SK-N-MC (cell line): Measurements from ENCODE around the gene RIGI.

ENCODE experiments used
- DNase-seq: peaks from one replicate; pipeline ENCODE4 v3.0.0-alpha.2; 2011; ENCODE audit warnings: low read depth, low spot score
- H3K27ac ChIP-seq: fragments of 200-600 bp; sonication (generic); 2 replicates; pipeline ENCODE4 v1.5.1; 2016; ENCODE audit warnings: mixed run types
- H3K36me3 ChIP-seq: fragments of 200-600 bp; sonication (generic); 2 replicates; pipeline ENCODE4 v1.6.1; 2017; ENCODE audit warnings: antibody characterized with exemption, low read length, mixed read lengths; ENCODE audit not compliant: insufficient read depth
- H3K4me3 ChIP-seq: fragments of 200-600 bp; sonication (generic); 2 replicates; pipeline ENCODE4 v1.5.1; 2016
- H3K9ac ChIP-seq: fragments of 200-600 bp; sonication (generic); 2 replicates; pipeline ENCODE4 v1.8.0; 2017; ENCODE audit warnings: mixed run types, mixed read lengths; ENCODE audit not compliant: insufficient read length
- H3K9me3 ChIP-seq: fragments of 200-600 bp; sonication (generic); 2 replicates; pipeline ENCODE4 v1.6.1; 2017; ENCODE audit warnings: low read depth, mild to moderate bottlenecking, antibody characterized with exemption, low read length, moderate library complexity, mixed read lengths
- EZH2 ChIP-seq: fragments of 200-600 bp; sonication (generic); IDR thresholded peaks from one replicate; pipeline ENCODE4 v1.6.1; 2017; ENCODE audit warnings: antibody characterized with exemption
- FOXP2 ChIP-seq: optimal IDR thresholded peaks from 2 replicates; pipeline ENCODE3; 2011; ENCODE audit warnings: mild to moderate bottlenecking, moderate library complexity; ENCODE audit not compliant: insufficient read depth; ENCODE audit errors: extremely low read length, control extremely low read depth
- POLR2AphosphoS5 ChIP-seq: IDR thresholded peaks from 2 replicates; pipeline ENCODE4 v1.6.1; 2012; ENCODE audit warnings: mild to moderate bottlenecking, low read depth, low read length, borderline replicate concordance

Gene RIGI

GRCh38 chr9:32526041-32526706 is at the start of gene RIGI:
RIGI (minus strand) TSS chr9:32526196; CDS start chr9:32526166, 30 bp downstream.
- H3K9ac ChIP-seq, result peak within 1 kb of the TSS; percentile 79
- peak; percentile 60 for DNase-seq
- H3K9me3 ChIP-seq, result 0 out of 2 replicates have a peak, but pooled peaks cover 2% of the 10 kb centered on the region
- H3K4me3 ChIP-seq, result peak within 1 kb of the TSS; percentile 98
- H3K36me3 ChIP-seq, result peaks cover 6% of the 10 kb centered on the region
- H3K27ac ChIP-seq, result peak within 1 kb of the TSS; percentile 74
- TF ChIP-seq EZH2 (no peak), POLR2AphosphoS5 (no peak; the same call in 1 of the 2 replicates), FOXP2 (no peak)

DNA sequence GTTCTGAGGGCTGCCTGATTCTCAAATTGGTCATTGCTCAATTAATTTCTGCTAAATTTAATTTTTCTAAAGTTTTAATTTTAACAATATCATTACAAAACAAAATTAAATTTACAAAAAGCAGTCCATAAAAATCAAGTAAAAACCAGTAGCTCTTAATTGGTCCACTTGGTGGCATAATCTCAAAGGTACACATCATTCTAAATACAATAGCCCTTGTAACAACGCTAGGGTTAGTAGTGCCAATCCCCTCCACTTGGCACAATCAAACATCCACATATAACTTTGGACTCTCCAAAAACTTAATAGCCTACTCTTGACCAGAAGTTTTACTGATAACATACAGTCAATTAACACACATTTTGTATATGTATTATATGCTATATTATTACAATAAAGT is 48.9 kb upstream of the RIGI start:
- Histone ChIP-seq H3K9me3 (no peaks in the 10 kb centered on the region), H3K36me3 (peaks cover 11% of the 10 kb centered on the region; the same call in 1 of the 2 replicates), H3K9ac (no peak overlapping the region), H3K27ac (no peak overlapping the region), H3K4me3 (no peak overlapping the region)
- TF ChIP-seq POLR2AphosphoS5 (no peak), EZH2 (no peak), FOXP2 (no peak)
- DNase-seq, result no peak

DNA sequence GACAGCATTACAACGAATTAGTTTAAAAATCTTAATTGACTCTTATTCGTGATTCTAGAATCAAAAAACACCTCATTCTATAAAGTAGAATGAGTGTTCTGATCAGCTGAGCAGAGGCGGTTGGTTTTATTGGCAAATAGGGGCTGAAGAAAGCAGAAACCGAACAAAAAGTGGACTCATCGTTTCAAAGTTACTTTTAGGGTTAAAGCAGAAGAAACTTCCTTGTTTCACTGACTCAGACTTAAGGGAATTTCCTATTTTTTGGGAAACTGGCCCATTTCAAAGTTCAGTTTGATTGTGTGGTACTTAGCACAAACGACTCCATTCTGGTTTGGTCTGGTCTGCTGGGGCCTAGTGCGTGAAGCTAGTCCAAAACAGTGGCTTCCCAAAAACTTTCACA is 47.8 kb upstream of the RIGI start:
- DNase-seq, result no peak
- TF ChIP-seq FOXP2, result no peak
- TF ChIP-seq POLR2AphosphoS5, result no peak
- TF ChIP-seq EZH2, result no peak
- H3K27ac ChIP-seq, result no peak overlapping the region
- H3K9ac ChIP-seq, result peak overlapping the region; percentile 90
- H3K9me3 ChIP-seq, result no peaks in the 10 kb centered on the region
- H3K4me3 ChIP-seq, result peak overlapping the region; percentile 94
- peaks cover 13% of the 10 kb centered on the region; the same call in 1 of the 2 replicates for H3K36me3 ChIP-seq

DNA sequence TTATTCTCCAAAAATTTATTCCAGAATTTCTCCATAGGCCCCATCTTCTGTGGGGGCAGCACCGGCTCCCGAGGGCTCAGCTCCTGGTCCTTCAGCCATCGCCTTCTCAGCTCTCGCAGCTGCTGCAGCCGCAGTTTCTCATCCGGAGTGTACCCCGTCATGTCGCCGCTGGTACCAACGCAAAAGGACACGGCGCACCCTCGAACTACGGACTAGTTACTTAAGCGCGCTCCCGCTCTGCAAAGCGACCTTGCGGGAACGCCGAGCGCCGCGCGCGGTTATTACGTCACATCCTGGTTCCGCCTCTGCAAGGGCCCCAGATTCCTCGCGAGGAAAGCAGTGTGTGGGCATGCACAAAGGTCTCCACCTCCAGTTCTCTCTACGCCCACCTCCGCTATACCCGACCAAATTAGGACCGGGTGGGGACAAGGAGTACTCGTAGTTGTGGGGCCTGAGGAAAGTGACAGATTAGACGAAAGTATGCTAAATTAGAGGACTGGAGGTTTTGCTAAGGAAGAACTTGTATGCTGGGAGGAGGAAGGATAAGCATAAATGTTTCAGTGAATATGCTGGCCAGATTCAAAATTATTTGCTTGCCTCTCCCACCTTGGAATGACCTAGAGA is 47.0 kb upstream of the RIGI start, which contains the start of gene NDUFB6:
Gene NDUFB6, minus strand, starts transcription at position 260 of the 624 bp plus-strand sequence. Its CDS starts 99 bp downstream, at position 161.
- no peaks in the 10 kb centered on the region for H3K9me3 ChIP-seq
- peak within 1 kb of the TSS; percentile 94 for H3K4me3 ChIP-seq
- DNase-seq, result peak; percentile 70
- TF ChIP-seq EZH2 (no peak), FOXP2 (no peak), POLR2AphosphoS5 (peak; percentile 91)
- peaks cover 17% of the 10 kb centered on the region for H3K36me3 ChIP-seq
- H3K27ac ChIP-seq, result peak within 1 kb of the TSS; percentile 75
- peak within 1 kb of the TSS; percentile 90 for H3K9ac ChIP-seq

DNA sequence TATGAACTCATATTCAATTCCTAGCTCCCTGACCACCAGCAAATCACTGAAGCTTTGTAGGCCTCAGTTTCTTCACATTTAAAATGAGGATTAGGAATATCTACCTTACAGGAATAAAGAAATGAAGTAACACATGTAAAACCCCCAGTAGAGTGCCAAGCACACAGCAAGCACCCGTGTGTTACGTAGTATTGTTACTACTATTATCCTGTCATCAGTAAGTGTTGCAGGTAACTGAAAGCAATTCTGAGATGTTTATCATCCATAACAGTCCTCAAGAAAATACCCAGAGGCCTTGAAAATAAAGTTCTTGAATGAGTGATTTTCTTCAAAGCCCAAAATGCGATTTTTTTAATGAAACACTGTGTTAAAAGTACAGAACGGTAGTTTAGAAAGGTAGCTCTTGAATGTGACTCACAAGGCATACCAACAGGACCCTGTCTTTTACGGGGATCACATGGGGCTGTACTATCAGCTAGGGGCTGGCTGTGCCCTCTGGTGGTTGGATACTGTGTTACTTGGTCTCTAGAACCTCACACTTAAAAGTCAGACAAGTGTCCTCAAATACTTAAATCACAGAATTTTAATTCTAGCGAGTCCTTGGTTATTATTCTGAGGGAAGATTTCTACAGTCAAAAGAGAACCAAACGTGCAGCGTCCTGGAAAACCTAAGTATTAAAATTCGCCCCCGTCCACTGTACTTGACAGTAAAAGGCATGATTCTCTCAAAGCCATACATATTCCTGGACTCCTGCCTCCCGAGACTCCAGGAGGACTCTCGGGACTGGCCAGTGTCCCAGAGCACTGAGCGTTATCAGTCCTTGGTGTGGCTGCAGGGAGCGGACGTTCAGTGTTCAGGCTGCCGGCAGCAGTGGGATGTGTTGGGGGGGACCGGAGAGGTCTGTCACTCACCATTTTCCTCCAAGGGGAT is 46.2 kb upstream of the RIGI start:
- DNase-seq, result peak; percentile 50
- H3K4me3 ChIP-seq, result peak overlapping the region; percentile 94
- no peak for TF ChIP-seq FOXP2
- TF ChIP-seq POLR2AphosphoS5, result no peak
- no peak for TF ChIP-seq EZH2

DNA sequence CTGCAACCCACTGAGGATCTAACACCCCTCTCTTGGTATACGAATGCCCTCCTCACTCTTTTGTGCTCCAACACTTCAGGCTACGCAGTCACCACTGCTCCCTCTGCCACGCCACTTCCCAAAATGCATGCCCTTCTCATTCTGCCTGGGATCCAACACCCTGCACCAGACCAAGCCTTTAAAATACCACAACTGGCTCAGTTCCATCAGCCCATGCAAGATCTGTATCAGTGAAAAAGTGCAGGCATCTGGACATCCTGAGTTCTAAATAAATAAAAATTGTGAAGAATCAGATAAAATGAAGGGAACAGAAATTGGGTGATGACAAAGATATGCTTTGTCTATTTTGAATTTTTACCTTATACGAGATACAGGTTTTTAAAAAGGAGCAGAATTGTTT is 44.3 kb upstream of the RIGI start:
- TF ChIP-seq EZH2, result no peak
- TF ChIP-seq FOXP2, result no peak
- DNase-seq, result no peak
- Histone ChIP-seq H3K27ac (no peak overlapping the region), H3K4me3 (no peak overlapping the region), H3K9ac (no peak overlapping the region), H3K36me3 (peaks cover 35% of the 10 kb centered on the region), H3K9me3 (no peaks in the 10 kb centered on the region)

More for the DNA sequence above, 46.2 kb upstream of the RIGI start:
- Histone ChIP-seq H3K9ac (peak overlapping the region; percentile 90), H3K27ac (peak overlapping the region; percentile 75), H3K9me3 (no peaks in the 10 kb centered on the region), H3K36me3 (peaks cover 20% of the 10 kb centered on the region)

DNA sequence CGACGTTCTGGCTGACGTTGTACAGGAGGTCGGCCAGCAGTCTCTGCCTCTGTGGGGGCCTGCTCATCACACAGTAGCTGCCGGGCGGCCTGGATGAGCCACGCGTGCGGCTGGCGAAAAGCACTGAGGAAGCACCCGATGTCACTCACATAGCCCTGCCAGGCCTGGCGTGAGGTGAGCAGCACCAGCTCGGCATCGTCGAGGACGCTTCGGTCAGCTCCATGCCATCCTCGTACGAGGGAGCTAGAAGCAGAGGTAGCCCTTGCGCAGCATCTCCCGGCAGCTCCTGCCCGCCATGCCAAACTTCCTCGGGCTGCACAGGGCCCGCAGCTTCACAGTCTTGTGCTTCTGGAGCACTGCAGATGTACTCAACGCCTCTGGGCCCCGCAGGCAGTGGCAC is 40.8 kb upstream of the RIGI start:
- no peak overlapping the region for H3K27ac ChIP-seq
- peaks cover 44% of the 10 kb centered on the region for H3K36me3 ChIP-seq
- no peak for DNase-seq
- no peak overlapping the region for H3K4me3 ChIP-seq
- no peak overlapping the region for H3K9ac ChIP-seq
- TF ChIP-seq FOXP2 (no peak), POLR2AphosphoS5 (no peak)
- H3K9me3 ChIP-seq, result no peaks in the 10 kb centered on the region

DNA sequence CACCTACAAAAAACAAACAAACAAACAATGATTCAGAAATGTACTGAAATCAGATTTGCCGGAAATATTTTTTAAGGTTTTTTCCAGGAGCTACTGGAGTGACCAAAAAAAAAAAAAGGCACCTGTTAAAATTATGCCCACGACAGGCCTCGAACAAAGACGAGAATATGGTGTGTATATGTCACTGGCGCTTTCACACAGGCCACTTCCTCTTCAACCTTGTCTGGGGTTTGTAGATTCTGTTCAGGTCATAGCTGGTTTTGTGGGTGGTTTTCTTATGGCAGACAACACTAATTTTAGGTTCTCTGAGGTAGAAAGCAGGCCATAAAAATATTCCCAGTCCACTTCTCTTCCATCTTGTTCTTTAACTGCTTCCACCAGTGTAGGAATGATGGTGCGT is 40.0 kb upstream of the RIGI start:
- H3K27ac ChIP-seq, result no peak overlapping the region
- H3K36me3 ChIP-seq, result peaks cover 44% of the 10 kb centered on the region
- no peak overlapping the region for H3K4me3 ChIP-seq
- DNase-seq, result no peak
- H3K9ac ChIP-seq, result no peak overlapping the region
- H3K9me3 ChIP-seq, result no peaks in the 10 kb centered on the region
- no peak for TF ChIP-seq EZH2
- no peak for TF ChIP-seq FOXP2
- TF ChIP-seq POLR2AphosphoS5, result no peak
